Daoy (cell line): ENCODE measurements around the gene EXOC4. TPM values are rescaled to one million over a fixed set of nuclear protein-coding genes. Genes with fewer than 3 reads are reported as not detected.

ENCODE experiments used
- DNase-seq: peaks from one replicate; pipeline ENCODE4 v3.0.0-alpha.2; 2015; ENCODE audit warnings: low read depth
- total RNA-seq: library from RNA; depleted of rRNA; stranded (reverse); fragments of >200 nt; shearing (Covaris generic); gene quantifications from 2 replicates; pipeline ENCODE4 v1.2.3, GENCODE V29; 2014

Gene EXOC4
- total RNA-seq, 1 experiment from 2014 or later = 36.9 TPM

- no peak for DNase-seq
Observed at GRCh38 chr7:133491201-133491691, 238.4 kb downstream of the EXOC4 start.

GRCh38 chr7:133491846-133492652 is 239.2 kb downstream of the EXOC4 start:
- peak; percentile 82 for DNase-seq

GRCh38 chr7:133497061-133497460 is 244.2 kb downstream of the EXOC4 start:
- no peak for DNase-seq

GRCh38 chr7:133501771-133502170 is 248.9 kb downstream of the EXOC4 start:
- DNase-seq = no peak

GRCh38 chr7:133502498-133502897 is 249.6 kb downstream of the EXOC4 start:
- DNase-seq = no peak

- no peak for DNase-seq
Observed at GRCh38 chr7:133502972-133503371, 250.1 kb downstream of the EXOC4 start.

GRCh38 chr7:133504825-133505224 is 251.9 kb downstream of the EXOC4 start:
- DNase-seq = peak; percentile 36

GRCh38 chr7:133509822-133510221 is 256.9 kb downstream of the EXOC4 start:
- no peak for DNase-seq

- no peak for DNase-seq
Observed at GRCh38 chr7:133510326-133511055, 257.6 kb downstream of the EXOC4 start.

GRCh38 chr7:133511252-133511651 is 258.4 kb downstream of the EXOC4 start:
- DNase-seq = no peak

- DNase-seq = no peak
Observed at GRCh38 chr7:133511708-133512107, 258.8 kb downstream of the EXOC4 start.

- DNase-seq = peak; percentile 96
Observed at GRCh38 chr7:133512560-133512959, 259.7 kb downstream of the EXOC4 start.

GRCh38 chr7:133513608-133514007 is 260.7 kb downstream of the EXOC4 start:
- DNase-seq = no peak

GRCh38 chr7:133514551-133514950 is 261.7 kb downstream of the EXOC4 start:
- no peak for DNase-seq

- no peak for DNase-seq
Observed at GRCh38 chr7:133517766-133518165, 264.9 kb downstream of the EXOC4 start.

GRCh38 chr7:133518718-133519117 is 265.8 kb downstream of the EXOC4 start:
- no peak for DNase-seq

GRCh38 chr7:133520248-133520647 is 267.4 kb downstream of the EXOC4 start:
- DNase-seq = no peak

- DNase-seq = no peak
Observed at GRCh38 chr7:133522501-133522900, 269.6 kb downstream of the EXOC4 start.

- DNase-seq = no peak
Observed at GRCh38 chr7:133528796-133529195, 275.9 kb downstream of the EXOC4 start.

GRCh38 chr7:133529861-133530260 is 277.0 kb downstream of the EXOC4 start:
- DNase-seq = no peak

- peak; percentile 62 for DNase-seq
Observed at GRCh38 chr7:133530682-133531081, 277.8 kb downstream of the EXOC4 start.

GRCh38 chr7:133534816-133535215 is 281.9 kb downstream of the EXOC4 start:
- no peak for DNase-seq

GRCh38 chr7:133535308-133535707 is 282.4 kb downstream of the EXOC4 start:
- no peak for DNase-seq
